Retina (tissue), 1 donor: ENCODE data around the gene SIPA1L2.
A peak's percentile ranks its signal among the peaks of the same experiment; 100 is the strongest.
"Not testable (repeated sequence)": the region's sequence is repeated elsewhere in the genome, so short reads cannot be mapped to it uniquely, and the experiment has no call there.

Experiments used
- DNase-seq: peaks from one replicate; pipeline ENCODE4 v3.0.0-alpha.2; 2016

Gene SIPA1L2

GRCh38 chr1:232612836-232613235 is 17.1 kb downstream of the SIPA1L2 start:
- not testable (repeated sequence) for DNase-seq

GRCh38 chr1:232611834-232612233 is 18.1 kb downstream of the SIPA1L2 start:
- DNase-seq, result no peak

GRCh38 chr1:232610902-232611745 is 18.8 kb downstream of the SIPA1L2 start:
- DNase-seq, result not testable (repeated sequence)

GRCh38 chr1:232610192-232610901 is 19.6 kb downstream of the SIPA1L2 start:
- no peak for DNase-seq

GRCh38 chr1:232608427-232608826 is 21.5 kb downstream of the SIPA1L2 start:
- DNase-seq, result no peak

- DNase-seq, result no peak
These were observed 27.3 kb downstream of the SIPA1L2 start for GRCh38 chr1:232602622-232603021.

- no peak for DNase-seq
These were observed 29.3 kb downstream of the SIPA1L2 start for GRCh38 chr1:232600424-232601258.

- no peak for DNase-seq
These were observed 30.5 kb downstream of the SIPA1L2 start for GRCh38 chr1:232599178-232600041.

GRCh38 chr1:232598837-232599177 is 31.1 kb downstream of the SIPA1L2 start:
- no peak for DNase-seq

- no peak for DNase-seq
These were observed 31.8 kb downstream of the SIPA1L2 start for GRCh38 chr1:232598133-232598532.

- DNase-seq, result no peak
These were observed 32.2 kb downstream of the SIPA1L2 start for GRCh38 chr1:232597721-232598120.

- no peak for DNase-seq
These were observed 33.1 kb downstream of the SIPA1L2 start for GRCh38 chr1:232596666-232597303.

- peak; percentile 54 for DNase-seq
These were observed 34.9 kb downstream of the SIPA1L2 start for GRCh38 chr1:232594768-232595698.

GRCh38 chr1:232593717-232594502 is 36.0 kb downstream of the SIPA1L2 start:
- DNase-seq, result no peak

- no peak for DNase-seq
These were observed 38.6 kb downstream of the SIPA1L2 start for GRCh38 chr1:232591344-232591743.

- no peak for DNase-seq
These were observed 39.2 kb downstream of the SIPA1L2 start for GRCh38 chr1:232590744-232591082.

GRCh38 chr1:232589812-232590743 is 39.9 kb downstream of the SIPA1L2 start:
- DNase-seq, result no peak

GRCh38 chr1:232589111-232589811 is 40.7 kb downstream of the SIPA1L2 start:
- DNase-seq, result no peak
